Activated naive CD4-positive, alpha-beta T cell treated with anti-CD3 and anti-CD28 coated beads, Interleukin-2, amount 10 ng/mL, durations not matched to agents 7 days and 5 days (primary cell): ENCODE measurements around the gene ANKLE1.

ENCODE experiments used
- CTCF ChIA-PET: fragments of 350-600 bp; sonication (Branson Sonifier 250); formaldehyde crosslinking; loops from one replicate; lab custom pipeline; 2021; ENCODE audit warnings: antibody characterized with exemption; lab: Charles Lee
- DNase-seq: peaks from one replicate; pipeline ENCODE4 v3.0.0-alpha.2; 2020
- H3K27ac Mint-ChIP-seq: one replicate; pipeline ENCODE4 v1.8.0; 2021; ENCODE audit warnings: mild to moderate bottlenecking, moderate library complexity, mixed read lengths
- H3K27me3 Mint-ChIP-seq: one replicate; pipeline ENCODE4 v1.8.0; 2021; ENCODE audit warnings: mild to moderate bottlenecking, mixed read lengths
- H3K36me3 Mint-ChIP-seq: one replicate; pipeline ENCODE4 v1.8.0; 2021; ENCODE audit warnings: mixed read lengths
- H3K4me1 Mint-ChIP-seq: one replicate; pipeline ENCODE4 v1.8.0; 2021; ENCODE audit warnings: mixed read lengths
- H3K4me3 Mint-ChIP-seq: one replicate; pipeline ENCODE4 v1.8.0; 2021; ENCODE audit warnings: mild to moderate bottlenecking, moderate library complexity, mixed read lengths
- H3K9me3 Mint-ChIP-seq: one replicate; pipeline ENCODE4 v1.8.0; 2021; ENCODE audit warnings: mixed read lengths

ANKLE1 gene

GRCh38 chr19:17281391-17282304 is at the start of gene ANKLE1:
Gene ANKLE1 (plus strand): TSS chr19:17281901. CDS start chr19:17281921, 20 bp downstream.
- H3K36me3 Mint-ChIP-seq: peaks cover 9% of the 10 kb centered on the region
- CTCF ChIA-PET: interaction anchor here (0.6 to 3.5 kb wide), 14 partner anchors 9 to 509 kb away, joined by 3 to 15 read pairs (median 7); partner anchors contain the start of genes BABAM1 and USHBP1
- no peaks in the 10 kb centered on the region for H3K9me3 Mint-ChIP-seq
- H3K4me3 Mint-ChIP-seq: peak within 1 kb of the TSS; percentile 83
- DNase-seq: peak; percentile 67
- H3K27ac Mint-ChIP-seq: peak within 1 kb of the TSS; percentile 58
- no peaks in the 10 kb centered on the region for H3K27me3 Mint-ChIP-seq
- peaks cover 7% of the 10 kb centered on the region for H3K4me1 Mint-ChIP-seq

GRCh38 chr19:17232258-17232657 is 49.4 kb upstream of the ANKLE1 start:
- Mint-ChIP-seq H3K9me3 (no peaks in the 10 kb centered on the region), H3K27ac (no peak overlapping the region), H3K4me3 (no peak overlapping the region), H3K27me3 (no peaks in the 10 kb centered on the region), H3K36me3 (peaks cover 15% of the 10 kb centered on the region), H3K4me1 (peaks cover 27% of the 10 kb centered on the region)
- DNase-seq: no peak
- CTCF ChIA-PET: no interaction called here

- peak overlapping the region; percentile 81 for H3K4me3 Mint-ChIP-seq
- DNase-seq: peak; percentile 81
- H3K36me3 Mint-ChIP-seq: peaks cover 10% of the 10 kb centered on the region
- H3K27ac Mint-ChIP-seq: peak overlapping the region; percentile 88
- CTCF ChIA-PET: interaction anchor here (0.9 to 1.4 kb wide), 6 partner anchors 11 to 160 kb away, joined by 3 to 8 read pairs (median 5); partner anchors contain the start of genes HAUS8, NR2F6 and USE1
- H3K27me3 Mint-ChIP-seq: no peaks in the 10 kb centered on the region
- H3K9me3 Mint-ChIP-seq: no peaks in the 10 kb centered on the region
- H3K4me1 Mint-ChIP-seq: peaks cover 28% of the 10 kb centered on the region
Observed at GRCh38 chr19:17234911-17235299, 46.8 kb upstream of the ANKLE1 start.

- Mint-ChIP-seq H3K27me3 (peaks cover under 1% of the 10 kb centered on the region), H3K4me1 (peaks cover 28% of the 10 kb centered on the region), H3K36me3 (peaks cover 7% of the 10 kb centered on the region), H3K4me3 (peak overlapping the region; percentile 81), H3K27ac (peak overlapping the region; percentile 88), H3K9me3 (no peaks in the 10 kb centered on the region)
- CTCF ChIA-PET: interaction anchor here (0.6 to 1.4 kb wide), 9 partner anchors 10 to 365 kb away, joined by 3 to 6 read pairs (median 3); partner anchors contain the start of genes HAUS8 and NR2F6
- peak; percentile 87 for DNase-seq
Observed at GRCh38 chr19:17235300-17235970, 46.3 kb upstream of the ANKLE1 start.

- peaks cover 28% of the 10 kb centered on the region for H3K4me1 Mint-ChIP-seq
- H3K36me3 Mint-ChIP-seq: peaks cover 5% of the 10 kb centered on the region
- peak overlapping the region; percentile 55 for H3K27ac Mint-ChIP-seq
- CTCF ChIA-PET: interaction anchor here (0.6 to 1.4 kb wide), 9 partner anchors 9 to 170 kb away, joined by 3 to 6 read pairs (median 3); partner anchors contain the start of genes BABAM1, HAUS8 and NR2F6
- peak overlapping the region; percentile 81 for H3K4me3 Mint-ChIP-seq
- peak; percentile 35 for DNase-seq
- H3K27me3 Mint-ChIP-seq: peaks cover 8% of the 10 kb centered on the region
- H3K9me3 Mint-ChIP-seq: no peaks in the 10 kb centered on the region
Observed at GRCh38 chr19:17235971-17236777, 45.5 kb upstream of the ANKLE1 start.

- H3K27me3 Mint-ChIP-seq: peaks cover 12% of the 10 kb centered on the region
- DNase-seq: no peak
- no peak overlapping the region for H3K27ac Mint-ChIP-seq
- H3K9me3 Mint-ChIP-seq: no peaks in the 10 kb centered on the region
- CTCF ChIA-PET: interaction anchor here (1.3 kb wide), 1 partner anchor 30 kb away, joined by 3 read pairs; the partner anchor contains the start of gene BABAM1
- H3K4me1 Mint-ChIP-seq: peaks cover 28% of the 10 kb centered on the region
- H3K4me3 Mint-ChIP-seq: peak overlapping the region; percentile 81
- H3K36me3 Mint-ChIP-seq: peaks cover 3% of the 10 kb centered on the region
Observed at GRCh38 chr19:17236811-17237543, 44.7 kb upstream of the ANKLE1 start.

- Mint-ChIP-seq H3K27me3 (peaks cover 20% of the 10 kb centered on the region), H3K4me1 (peaks cover 30% of the 10 kb centered on the region), H3K9me3 (no peaks in the 10 kb centered on the region), H3K4me3 (peak overlapping the region; percentile 51), H3K36me3 (no peaks in the 10 kb centered on the region), H3K27ac (peak overlapping the region; percentile 47)
- no peak for DNase-seq
- CTCF ChIA-PET: interaction anchor here (1.3 kb wide), 1 partner anchor 29 kb away, joined by 3 read pairs; the partner anchor contains the start of gene BABAM1
Observed at GRCh38 chr19:17237747-17238706, 43.7 kb upstream of the ANKLE1 start.

GRCh38 chr19:17240062-17240752 is 41.5 kb upstream of the ANKLE1 start:
- no peak overlapping the region for H3K4me3 Mint-ChIP-seq
- H3K27me3 Mint-ChIP-seq: peaks cover 39% of the 10 kb centered on the region
- no peaks in the 10 kb centered on the region for H3K9me3 Mint-ChIP-seq
- H3K36me3 Mint-ChIP-seq: no peaks in the 10 kb centered on the region
- H3K27ac Mint-ChIP-seq: no peak overlapping the region
- CTCF ChIA-PET: no interaction called here
- DNase-seq: no peak
- H3K4me1 Mint-ChIP-seq: peaks cover 15% of the 10 kb centered on the region

GRCh38 chr19:17240826-17241399 is 40.8 kb upstream of the ANKLE1 start:
- H3K9me3 Mint-ChIP-seq: no peaks in the 10 kb centered on the region
- DNase-seq: no peak
- H3K4me1 Mint-ChIP-seq: peaks cover 15% of the 10 kb centered on the region
- CTCF ChIA-PET: no interaction called here
- no peak overlapping the region for H3K27ac Mint-ChIP-seq
- H3K4me3 Mint-ChIP-seq: no peak overlapping the region
- H3K27me3 Mint-ChIP-seq: peaks cover 39% of the 10 kb centered on the region
- H3K36me3 Mint-ChIP-seq: no peaks in the 10 kb centered on the region

- Mint-ChIP-seq H3K27ac (no peak overlapping the region), H3K27me3 (peaks cover 56% of the 10 kb centered on the region), H3K4me3 (peak overlapping the region; percentile 18), H3K9me3 (no peaks in the 10 kb centered on the region), H3K4me1 (peaks cover 12% of the 10 kb centered on the region), H3K36me3 (no peaks in the 10 kb centered on the region)
- CTCF ChIA-PET: interaction anchor here (1.1 to 1.5 kb wide), 3 partner anchors 17 to 38 kb away, joined by 4 to 5 read pairs (median 4); no protein-coding TSS in a partner anchor
- no peak for DNase-seq
Observed at GRCh38 chr19:17242431-17243208, 39.1 kb upstream of the ANKLE1 start.
